Keratinocyte (primary cell): Measurements from ENCODE around the gene GRAMD1B. TPM values are rescaled to one million over a fixed set of nuclear protein-coding genes. Genes with fewer than 3 reads are reported as not detected.

Source experiments
- DNase-seq: peaks from one replicate; pipeline ENCODE4 v3.0.0-alpha.2; 2011; ENCODE audit warnings: low read depth, missing footprints, low spot score
- FAIRE-seq: peaks from 2 replicates; lab custom pipeline; 2011; peaks lifted over from hg19 to GRCh38; lab: Jason Lieb, UNC
- H2AFZ ChIP-seq: 2 replicates; pipeline ENCODE4 v1.6.0; 2012; ENCODE audit warnings: low read length, control low read depth, inconsistent platforms; ENCODE audit not compliant: control insufficient read depth
- H3K27ac ChIP-seq: 2 replicates; pipeline ENCODE4 v1.5.1; 2011; ENCODE audit warnings: low read length; ENCODE audit not compliant: control insufficient read depth, insufficient read depth
- H3K27me3 ChIP-seq: 3 replicates; pipeline ENCODE4 v1.6.0; 2011; ENCODE audit warnings: low read length; ENCODE audit not compliant: control insufficient read depth, insufficient read depth; ENCODE audit errors: extremely low read depth
- H3K36me3 ChIP-seq, 2 experiments: 2 replicates in 1 of 2; 3 replicates in 1 of 2; pipeline ENCODE4 v1.5.1; 2011; ENCODE audit warnings: low read length in 2 of 2, mild to moderate bottlenecking in 1 of 2; ENCODE audit not compliant: control insufficient read depth in 2 of 2, insufficient read depth in 2 of 2; ENCODE audit errors: extremely low read depth in 1 of 2
- H3K4me1 ChIP-seq: 3 replicates; pipeline ENCODE4 v1.5.1; 2011; ENCODE audit warnings: low read length; ENCODE audit not compliant: control insufficient read depth, insufficient read depth; ENCODE audit errors: extremely low read depth
- H3K4me2 ChIP-seq: 3 replicates; pipeline ENCODE4 v1.6.0; 2011; ENCODE audit warnings: low read depth, low read length; ENCODE audit not compliant: control insufficient read depth, insufficient read depth; ENCODE audit errors: extremely low read depth
- H3K4me3 ChIP-seq, 3 experiments: fragments of 200-600 bp in 1 of 3; sonication (generic) in 1 of 3; 2 replicates in 2 of 3; 3 replicates in 1 of 3; pipeline ENCODE4 v1.5.1; 2011 to 2016; ENCODE audit warnings: low read length in 3 of 3, mild to moderate bottlenecking in 3 of 3, control low read depth in 2 of 3, inconsistent platforms in 1 of 3, low read depth in 1 of 3, mixed read lengths in 1 of 3, mixed run types in 1 of 3, moderate library complexity in 1 of 3; ENCODE audit not compliant: control insufficient read depth in 2 of 3, insufficient read depth in 2 of 3; ENCODE audit errors: extremely low read depth in 1 of 3
- H3K79me2 ChIP-seq: 2 replicates; pipeline ENCODE4 v1.6.0; 2012; ENCODE audit warnings: low read length; ENCODE audit not compliant: control insufficient read depth, insufficient read depth
- H3K9ac ChIP-seq: 3 replicates; pipeline ENCODE4 v1.6.0; 2011; ENCODE audit warnings: low read length; ENCODE audit not compliant: control insufficient read depth, insufficient read depth; ENCODE audit errors: extremely low read depth
- H3K9me1 ChIP-seq: 3 replicates; pipeline ENCODE4 v1.6.0; 2011; ENCODE audit warnings: low read length; ENCODE audit not compliant: control insufficient read depth, insufficient read depth; ENCODE audit errors: extremely low read depth
- H3K9me3 ChIP-seq: 2 replicates; pipeline ENCODE4 v1.5.1; 2012; ENCODE audit warnings: low read depth, low read length; ENCODE audit not compliant: control insufficient read depth
- H4K20me1 ChIP-seq: 3 replicates; pipeline ENCODE4 v1.6.0; 2011; ENCODE audit warnings: low read length; ENCODE audit not compliant: control insufficient read depth, insufficient read depth; ENCODE audit errors: extremely low read depth
- CTCF ChIP-seq, 3 experiments: IDR thresholded peaks in 1 of 3; conservative IDR thresholded peaks in 1 of 3; optimal IDR thresholded peaks in 1 of 3; 2 replicates in 2 of 3; 3 replicates in 1 of 3; pipeline versions ENCODE3 to v1.5.1; 2011; ENCODE audit warnings: low read length in 3 of 3, mild to moderate bottlenecking in 3 of 3, moderate library complexity in 2 of 3, control low read depth in 1 of 3, inconsistent platforms in 1 of 3; ENCODE audit not compliant: insufficient read depth in 2 of 3; ENCODE audit errors: extremely low read depth in 1 of 3
- EZH2 ChIP-seq: IDR thresholded peaks from one replicate; pipeline ENCODE4 v1.6.1; 2012; ENCODE audit warnings: inconsistent platforms, mild to moderate bottlenecking, low read length, moderate library complexity
- dilution Hi-C: fragments of 300-500 bp; cut with MboI; formaldehyde crosslinking; loops from one replicate; pipeline ENCODE4 v1.7.0; 2020; ENCODE audit warnings: low sequenced_read_pairs; ENCODE audit not compliant: extremely low pct_ligation_motif_present
- polyA plus RNA-seq, 5 experiments: library from polyadenylated mRNA; depleted of rRNA in 3 of 5; stranded (reverse) in 3 of 5; stranded (forward) in 1 of 5; unstranded in 1 of 5; fragments of >200 nt; gene quantifications; 1 replicate in 1 of 5; 2 replicates in 3 of 5; 3 replicates in 1 of 5; pipeline versions ENCODE4 v1.2.1 to v1.2.3, GENCODE V29; 2011 to 2012; ENCODE audit warnings: missing spikeins in 2 of 5, low read depth in 1 of 5, low replicate concordance in 1 of 5

Gene GRAMD1B
- polyA plus RNA-seq, 1 donor (not counting 4 experiments of a cell fraction or from before 2014, with no cell fraction given) = 0.04 TPM

- Histone ChIP-seq H3K4me2 (no peak overlapping the region), H3K4me1 (peaks cover 7% of the 10 kb centered on the region), H3K4me3 (no peak overlapping the region), H3K27ac (no peak overlapping the region), H3K27me3 (no peaks in the 10 kb centered on the region), H3K9me3 (no peaks in the 10 kb centered on the region), H2AFZ (no peak overlapping the region), H3K9ac (no peak overlapping the region), H3K79me2 (no peaks in the 10 kb centered on the region), H3K9me1 (no peaks in the 10 kb centered on the region), H3K36me3 (no peaks in the 10 kb centered on the region), H4K20me1 (no peaks in the 10 kb centered on the region)
- DNase-seq (no peak), FAIRE-seq (no peak)
- dilution Hi-C loops = no loop called here
- TF ChIP-seq EZH2 (no peak), CTCF (optimal IDR thresholded peaks at IDR 0.05 in 1 of 3, IDR thresholded peaks at IDR 0.05 in 1 of 3, conservative IDR thresholded peaks at IDR 0.05 in 1 of 3; ENCODE audit: extremely low read depth in 1 of 3, insufficient read depth in 2 of 3, low read length in 3 of 3) (no peak)
Observed at GRCh38 chr11:123543797-123544196, 113.7 kb downstream of the GRAMD1B start.

GRCh38 chr11:123544631-123545375 lies 114.7 kb downstream of the GRAMD1B start:
- Histone ChIP-seq H4K20me1 (no peaks in the 10 kb centered on the region), H3K36me3 (no peaks in the 10 kb centered on the region), H3K9me3 (no peaks in the 10 kb centered on the region), H2AFZ (no peak overlapping the region), H3K4me1 (peaks cover 7% of the 10 kb centered on the region), H3K27ac (no peak overlapping the region), H3K4me3 (no peak overlapping the region), H3K9ac (no peak overlapping the region), H3K4me2 (no peak overlapping the region), H3K79me2 (no peaks in the 10 kb centered on the region), H3K27me3 (no peaks in the 10 kb centered on the region), H3K9me1 (no peaks in the 10 kb centered on the region)
- FAIRE-seq = no peak
- dilution Hi-C loops = no loop called here
- TF ChIP-seq CTCF (optimal IDR thresholded peaks at IDR 0.05 in 1 of 3, IDR thresholded peaks at IDR 0.05 in 1 of 3, conservative IDR thresholded peaks at IDR 0.05 in 1 of 3; ENCODE audit: extremely low read depth in 1 of 3, insufficient read depth in 2 of 3, low read length in 3 of 3) = no peak
- no peak for TF ChIP-seq EZH2
- no peak for DNase-seq
